ENCODE results near the gene PMPCA. TPM values are rescaled to one million over a fixed set of nuclear protein-coding genes. Genes with fewer than 3 reads are reported as not detected.

PMPCA gene
- total and polyA plus RNA-seq, 7 donors, result 22.9 to 49.9 (median 27.1) TPM

DNA sequence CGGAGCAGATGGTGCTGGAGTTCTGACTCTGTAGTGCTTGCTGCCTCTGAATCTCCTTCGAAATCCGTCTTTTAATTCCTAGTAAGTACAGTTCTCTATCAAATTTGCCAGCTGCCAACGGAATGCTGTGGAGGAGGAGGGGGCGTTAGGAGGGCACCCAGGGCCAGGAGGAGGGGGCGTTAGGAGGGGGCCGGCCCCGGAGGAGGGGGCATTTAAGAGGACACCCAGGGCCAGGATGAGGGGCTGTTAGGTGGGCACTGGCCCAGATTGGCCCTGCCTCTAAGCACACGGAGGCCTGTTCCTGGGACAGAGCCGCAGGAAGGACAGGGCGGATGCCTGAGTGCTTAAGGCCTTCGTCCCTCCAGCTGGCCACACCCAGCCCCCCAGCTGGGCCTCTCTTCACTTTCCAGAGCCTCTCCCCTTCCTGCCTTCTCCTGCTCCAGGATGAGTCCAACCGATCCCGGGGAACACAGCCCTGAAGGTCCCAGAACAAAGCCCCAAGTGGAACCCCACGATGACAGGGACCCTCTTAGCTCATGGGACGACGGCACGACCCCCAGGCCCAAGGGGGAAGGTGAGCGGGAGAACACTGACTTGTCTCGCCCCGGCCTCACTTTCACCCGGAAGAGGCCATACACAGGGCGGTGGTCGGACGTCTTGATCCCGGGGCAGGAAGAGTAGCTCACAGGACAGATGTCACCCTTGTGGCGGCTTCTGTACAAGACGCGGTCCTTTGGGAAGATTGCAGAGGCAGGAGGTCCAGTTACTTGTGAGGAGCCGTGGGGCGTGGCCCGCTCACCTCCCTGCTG is 19.4 kb downstream of the PMPCA start:
- TF ChIP-seq POLR2AphosphoS5 (IDR thresholded peaks at IDR 0.05) (no peak), POLR2A (IDR thresholded peaks at IDR 0.05) (no peak), EP300 (IDR thresholded peaks at IDR 0.05) (no peak)
- TF ChIP-seq, protein P1, sequence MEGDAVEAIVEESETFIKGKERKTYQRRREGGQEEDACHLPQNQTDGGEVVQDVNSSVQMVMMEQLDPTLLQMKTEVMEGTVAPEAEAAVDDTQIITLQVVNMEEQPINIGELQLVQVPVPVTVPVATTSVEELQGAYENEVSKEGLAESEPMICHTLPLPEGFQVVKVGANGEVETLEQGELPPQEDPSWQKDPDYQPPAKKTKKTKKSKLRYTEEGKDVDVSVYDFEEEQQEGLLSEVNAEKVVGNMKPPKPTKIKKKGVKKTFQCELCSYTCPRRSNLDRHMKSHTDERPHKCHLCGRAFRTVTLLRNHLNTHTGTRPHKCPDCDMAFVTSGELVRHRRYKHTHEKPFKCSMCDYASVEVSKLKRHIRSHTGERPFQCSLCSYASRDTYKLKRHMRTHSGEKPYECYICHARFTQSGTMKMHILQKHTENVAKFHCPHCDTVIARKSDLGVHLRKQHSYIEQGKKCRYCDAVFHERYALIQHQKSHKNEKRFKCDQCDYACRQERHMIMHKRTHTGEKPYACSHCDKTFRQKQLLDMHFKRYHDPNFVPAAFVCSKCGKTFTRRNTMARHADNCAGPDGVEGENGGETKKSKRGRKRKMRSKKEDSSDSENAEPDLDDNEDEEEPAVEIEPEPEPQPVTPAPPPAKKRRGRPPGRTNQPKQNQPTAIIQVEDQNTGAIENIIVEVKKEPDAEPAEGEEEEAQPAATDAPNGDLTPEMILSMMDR (IDR thresholded peaks at IDR 0.05), result no peak
- Histone ChIP-seq H3K9me3 (no peaks in the 10 kb centered on the region), H3K27ac (no peak overlapping the region), H3K36me3 (peaks cover 14 to 63% (median 21%) of the 10 kb centered on the region in 4 donors), H3K4me3 (no peak overlapping the region), H3K27me3 (no peaks in the 10 kb centered on the region), H3K4me1 (no peaks in the 10 kb centered on the region)
- intact Hi-C loops (cut with DNase I), result no loop called here
- WGBS, 2 donors, result 84 to 88% methylated on average over 32 of the region's 32 CpGs
- DNase-seq, result no peak

DNA sequence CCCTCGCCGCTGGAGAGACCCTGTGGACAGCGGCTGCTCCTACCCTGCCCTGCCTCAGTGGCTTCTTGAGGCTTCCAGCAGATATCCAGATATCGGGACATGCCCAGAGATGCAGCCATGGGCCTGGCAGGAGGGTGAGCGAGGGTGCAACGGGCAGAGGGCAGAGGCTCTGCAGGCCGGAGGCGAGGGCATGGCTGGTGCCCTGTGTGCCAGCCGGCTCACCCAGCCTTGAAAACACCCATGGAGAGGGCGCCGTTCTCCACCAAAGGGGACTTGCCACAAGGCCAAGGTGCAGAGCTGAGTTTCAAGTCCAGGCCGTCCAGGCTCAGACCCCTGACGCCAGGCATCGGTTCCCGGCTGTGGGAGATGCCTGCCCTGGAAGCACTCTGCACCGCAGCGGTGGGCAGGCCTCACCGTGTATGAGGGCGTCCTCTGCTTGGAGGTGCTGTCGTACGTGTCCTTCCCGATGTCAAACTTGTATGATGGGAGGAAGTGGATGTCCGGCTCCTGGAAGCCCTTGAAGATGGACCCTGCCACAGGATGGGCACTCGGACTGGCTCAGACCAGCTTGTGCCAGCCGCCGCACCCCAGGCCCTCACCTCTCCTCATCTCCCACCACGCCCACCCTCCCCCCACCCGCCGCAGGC is 20.3 kb downstream of the PMPCA start:
- H3K27me3 ChIP-seq, result no peaks in the 10 kb centered on the region
- peaks cover 14 to 59% (median 23%) of the 10 kb centered on the region in 4 donors for H3K36me3 ChIP-seq
- no peak overlapping the region for H3K4me3 ChIP-seq

DNA sequence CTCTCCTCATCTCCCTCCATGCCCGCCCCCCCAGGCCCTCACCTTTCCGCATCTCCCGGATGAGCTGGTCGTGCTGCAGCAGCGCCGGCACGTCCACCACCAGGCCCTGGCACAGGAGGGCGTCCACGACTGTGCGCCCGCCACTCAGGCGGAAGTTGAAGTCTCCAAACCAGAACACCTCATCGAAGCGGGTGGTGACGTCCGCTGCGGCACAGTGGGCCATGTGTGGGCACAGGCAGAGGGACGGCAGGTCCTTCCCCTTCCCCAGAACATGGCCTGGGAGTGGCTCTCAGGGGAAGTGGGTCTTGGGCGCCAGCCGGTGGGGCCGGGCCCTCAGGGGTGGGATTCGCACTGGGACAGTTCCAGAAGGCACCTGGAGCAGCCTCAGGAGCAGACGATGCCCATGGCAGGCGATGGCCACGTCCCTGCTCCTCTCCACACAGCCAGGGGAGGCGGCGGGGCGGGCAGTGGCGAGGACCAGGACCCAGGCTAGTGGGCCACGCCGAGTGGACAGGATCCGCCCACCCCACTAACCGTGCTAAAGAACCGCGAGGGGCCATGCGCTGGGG is 21.4 kb downstream of the PMPCA start:
- Histone ChIP-seq H3K36me3 (peaks cover 14 to 64% (median 23%) of the 10 kb centered on the region in 4 donors), H3K4me1 (peaks cover 0 to 10% (median 8%) of the 10 kb centered on the region in 4 donors), H3K9me3 (no peaks in the 10 kb centered on the region), H3K27me3 (no peaks in the 10 kb centered on the region), H3K4me3 (no peak overlapping the region), H3K27ac (no peak overlapping the region)
- intact Hi-C loops (cut with DNase I), result no loop called here
- TF ChIP-seq, protein P1 (IDR thresholded peaks at IDR 0.05), result no peak
- TF ChIP-seq POLR2A (IDR thresholded peaks at IDR 0.05) (no peak), POLR2AphosphoS5 (IDR thresholded peaks at IDR 0.05) (no peak), EP300 (IDR thresholded peaks at IDR 0.05) (no peak)
- DNase-seq, result no peak
- WGBS, 2 donors, result 95 to 96% methylated on average over 36 of the region's 36 CpGs

More for the DNA sequence above, 20.3 kb downstream of the PMPCA start:
- TF ChIP-seq POLR2A (IDR thresholded peaks at IDR 0.05) (no peak), EP300 (IDR thresholded peaks at IDR 0.05) (no peak), POLR2AphosphoS5 (IDR thresholded peaks at IDR 0.05) (no peak)
- TF ChIP-seq, protein P1 (IDR thresholded peaks at IDR 0.05), result no peak
- H3K27ac ChIP-seq, result no peak overlapping the region
- no peaks in the 10 kb centered on the region for H3K9me3 ChIP-seq
- DNase-seq, result peak; percentile 56
- no peaks in the 10 kb centered on the region for H3K4me1 ChIP-seq
- intact Hi-C loops (cut with DNase I), result no loop called here
- WGBS, 2 donors, result 93 to 94% methylated on average over 29 of the region's 29 CpGs

DNA sequence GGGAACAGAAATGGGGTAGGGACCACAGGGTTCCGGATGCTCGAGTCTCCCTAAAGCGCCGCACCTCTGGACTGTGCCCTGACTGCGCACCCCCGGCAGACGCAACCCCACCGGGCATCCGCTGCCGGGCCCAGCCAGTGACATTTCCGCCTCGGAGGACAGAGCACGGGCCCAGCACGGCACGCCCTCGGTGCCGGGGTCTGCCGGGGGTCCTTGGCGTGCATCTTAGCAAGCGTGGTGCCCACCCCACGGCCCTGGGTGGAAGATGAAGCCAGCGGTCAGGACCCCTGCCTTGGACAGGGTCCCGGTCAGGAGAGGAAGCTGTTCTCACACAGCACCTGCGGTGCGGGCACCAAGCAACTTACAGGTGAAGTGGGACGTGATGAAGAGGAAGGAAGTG is 22.1 kb downstream of the PMPCA start:
- H3K9me3 ChIP-seq, result no peaks in the 10 kb centered on the region
- no peak overlapping the region for H3K27ac ChIP-seq
- peaks cover 14 to 64% (median 23%) of the 10 kb centered on the region in 4 donors for H3K36me3 ChIP-seq
- no peaks in the 10 kb centered on the region for H3K27me3 ChIP-seq
- no peak for TF ChIP-seq EP300 (IDR thresholded peaks at IDR 0.05)
- TF ChIP-seq POLR2AphosphoS5 (IDR thresholded peaks at IDR 0.05), result no peak
- no peak for TF ChIP-seq POLR2A (IDR thresholded peaks at IDR 0.05)
- TF ChIP-seq, protein P1 (IDR thresholded peaks at IDR 0.05), result no peak
- DNase-seq, result no peak
- intact Hi-C loops (cut with DNase I), result no loop called here
- no peak overlapping the region for H3K4me3 ChIP-seq
- H3K4me1 ChIP-seq, result peaks cover 0 to 17% (median 16%) of the 10 kb centered on the region in 4 donors
- WGBS, 2 donors, result 96 to 97% methylated on average over 26 of the region's 26 CpGs
